ENCODE measurements around the gene CLASRP. TPM values are rescaled to one million over a fixed set of nuclear protein-coding genes. Genes with fewer than 3 reads are reported as not detected.

Gene CLASRP
- polyA plus RNA-seq, 3 donors = 2.2 to 152 (median 4.1) TPM

DNA sequence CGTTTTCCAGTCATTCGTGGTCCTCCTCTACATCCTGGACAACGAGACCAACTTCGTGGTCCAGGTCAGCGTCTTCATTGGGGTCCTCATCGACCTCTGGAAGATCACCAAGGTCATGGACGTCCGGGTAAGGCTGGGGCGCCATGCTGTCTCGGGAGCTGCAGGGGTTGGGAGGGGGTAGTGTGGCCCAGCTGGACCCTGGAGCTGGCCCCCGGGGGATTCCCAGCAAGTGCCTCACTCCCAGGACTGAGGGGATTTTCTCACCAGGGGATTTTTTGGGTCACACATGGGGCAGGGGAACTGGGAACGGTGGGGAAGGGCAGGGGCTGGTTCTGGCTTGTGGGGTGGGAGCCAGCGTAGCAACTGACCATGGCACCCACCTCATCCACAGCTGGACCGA is 48.4 kb upstream of the CLASRP start:
- Mint-ChIP-seq H3K9me3 (no peaks in the 10 kb centered on the region), H3K27ac (peak overlapping the region in 2 of 7 donors; percentile 41 to 88), H3K36me3 (peaks cover 55 to 75% of the 10 kb centered on the region in 2 donors), H3K27me3 (ENCODE audit: low read depth in 3 of 3) (peaks cover 0 to 2% (median 0%) of the 10 kb centered on the region in 3 donors), H3K4me1 (peaks cover 6% of the 10 kb centered on the region), H3K4me3 (no peak overlapping the region)
- Histone ChIP-seq H3K4me3 (replicated peaks in 1 of 3; ENCODE audit: low read depth in 2 of 3, low read length in 3 of 3) (no peak overlapping the region), H3K4me1 (ENCODE audit: control insufficient read depth in 1 of 2, insufficient read depth in 2 of 2, low read length in 2 of 2) (peaks cover 0 to 4% of the 10 kb centered on the region in 2 donors), H3K27ac (ENCODE audit: low read depth in 1 of 2, low read length in 2 of 2) (no peak overlapping the region), H2AFZ (ENCODE audit: insufficient read depth, low read depth, low read length, poor library complexity, severe bottlenecking) (no peak overlapping the region), H3K9ac (ENCODE audit: insufficient read depth, low read length, poor library complexity, severe bottlenecking) (no peak overlapping the region), H3K79me2 (ENCODE audit: insufficient read depth, low read length) (no peaks in the 10 kb centered on the region), H3K4me2 (replicated peaks; ENCODE audit: extremely low read depth, low read length, poor library complexity, severe bottlenecking) (no peak overlapping the region), H4K20me1 (ENCODE audit: insufficient read depth, low read length) (no peaks in the 10 kb centered on the region), H3K36me3 (replicated peaks in 1 of 2; ENCODE audit: control insufficient read depth in 1 of 2, insufficient read depth in 2 of 2, low read length in 2 of 2) (peaks cover 65 to 80% of the 10 kb centered on the region in 2 donors), H3K9me3 (replicated peaks in 1 of 2; ENCODE audit: control insufficient read depth in 1 of 2, insufficient read depth in 1 of 2, low read length in 2 of 2) (no peaks in the 10 kb centered on the region), H3K27me3 (ENCODE audit: control insufficient read depth in 2 of 2, insufficient read depth in 2 of 2, low read length in 2 of 2) (no peaks in the 10 kb centered on the region)
- intact Hi-C loops (cut with micrococcal nuclease) = loop anchor here in 1 of 2 donors (5.0 kb wide), 1 partner anchor 33 kb away; the partner anchor contains the start of gene CLPTM1
- 97% methylated on average over 11 of the region's 14 CpGs for WGBS (ENCODE audit: insufficient coverage)
- TF ChIP-seq, protein P1, sequence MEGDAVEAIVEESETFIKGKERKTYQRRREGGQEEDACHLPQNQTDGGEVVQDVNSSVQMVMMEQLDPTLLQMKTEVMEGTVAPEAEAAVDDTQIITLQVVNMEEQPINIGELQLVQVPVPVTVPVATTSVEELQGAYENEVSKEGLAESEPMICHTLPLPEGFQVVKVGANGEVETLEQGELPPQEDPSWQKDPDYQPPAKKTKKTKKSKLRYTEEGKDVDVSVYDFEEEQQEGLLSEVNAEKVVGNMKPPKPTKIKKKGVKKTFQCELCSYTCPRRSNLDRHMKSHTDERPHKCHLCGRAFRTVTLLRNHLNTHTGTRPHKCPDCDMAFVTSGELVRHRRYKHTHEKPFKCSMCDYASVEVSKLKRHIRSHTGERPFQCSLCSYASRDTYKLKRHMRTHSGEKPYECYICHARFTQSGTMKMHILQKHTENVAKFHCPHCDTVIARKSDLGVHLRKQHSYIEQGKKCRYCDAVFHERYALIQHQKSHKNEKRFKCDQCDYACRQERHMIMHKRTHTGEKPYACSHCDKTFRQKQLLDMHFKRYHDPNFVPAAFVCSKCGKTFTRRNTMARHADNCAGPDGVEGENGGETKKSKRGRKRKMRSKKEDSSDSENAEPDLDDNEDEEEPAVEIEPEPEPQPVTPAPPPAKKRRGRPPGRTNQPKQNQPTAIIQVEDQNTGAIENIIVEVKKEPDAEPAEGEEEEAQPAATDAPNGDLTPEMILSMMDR (IDR thresholded peaks at IDR 0.05) = no peak
- no peak for DNase-seq

DNA sequence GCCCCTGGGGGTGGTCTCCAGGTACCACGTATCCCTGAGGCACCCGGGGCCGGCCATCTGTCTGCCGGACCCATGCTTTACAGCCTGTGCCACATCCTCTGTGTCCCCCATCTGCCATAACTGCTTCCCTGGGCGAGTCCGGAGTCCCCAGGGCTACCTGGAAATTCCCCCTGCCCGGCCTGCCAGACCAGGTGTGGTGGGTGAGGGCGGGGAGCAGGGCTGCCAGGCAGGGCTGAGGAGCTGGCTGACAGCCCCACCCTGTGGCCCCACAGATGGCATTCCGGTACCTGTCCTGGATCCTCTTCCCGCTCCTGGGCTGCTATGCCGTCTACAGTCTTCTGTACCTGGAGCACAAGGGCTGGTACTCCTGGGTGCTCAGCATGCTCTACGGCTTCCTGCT is 47.9 kb upstream of the CLASRP start:
- no peaks in the 10 kb centered on the region for H3K9me3 ChIP-seq (replicated peaks in 1 of 2; ENCODE audit: control insufficient read depth in 1 of 2, insufficient read depth in 1 of 2, low read length in 2 of 2)
- peaks cover 0 to 2% (median 0%) of the 10 kb centered on the region in 3 donors for H3K27me3 Mint-ChIP-seq (ENCODE audit: low read depth in 3 of 3)
- H3K79me2 ChIP-seq (ENCODE audit: insufficient read depth, low read length) = no peaks in the 10 kb centered on the region
- WGBS (ENCODE audit: insufficient coverage) = 94% methylated on average over 12 of the region's 12 CpGs
- no peaks in the 10 kb centered on the region for H4K20me1 ChIP-seq (ENCODE audit: insufficient read depth, low read length)
- H3K4me1 ChIP-seq (ENCODE audit: control insufficient read depth in 1 of 2, insufficient read depth in 2 of 2, low read length in 2 of 2) = peaks cover 0 to 4% of the 10 kb centered on the region in 2 donors
- H3K4me3 Mint-ChIP-seq = no peak overlapping the region
- intact Hi-C loops (cut with micrococcal nuclease) = loop anchor here in 1 of 2 donors (5.0 kb wide), 1 partner anchor 34 kb away; the partner anchor contains the start of gene CLPTM1
- peaks cover 51 to 70% of the 10 kb centered on the region in 2 donors for H3K36me3 Mint-ChIP-seq
- no peaks in the 10 kb centered on the region for H3K27me3 ChIP-seq (ENCODE audit: control insufficient read depth in 2 of 2, insufficient read depth in 2 of 2, low read length in 2 of 2)
- no peak overlapping the region for H3K4me3 ChIP-seq (replicated peaks in 1 of 3; ENCODE audit: low read depth in 2 of 3, low read length in 3 of 3)
- H3K9ac ChIP-seq (ENCODE audit: insufficient read depth, low read length, poor library complexity, severe bottlenecking) = no peak overlapping the region
- H3K27ac ChIP-seq (ENCODE audit: low read depth in 1 of 2, low read length in 2 of 2) = no peak overlapping the region
- H3K36me3 ChIP-seq (replicated peaks in 1 of 2; ENCODE audit: control insufficient read depth in 1 of 2, insufficient read depth in 2 of 2, low read length in 2 of 2) = peaks cover 60 to 75% of the 10 kb centered on the region in 2 donors
- H3K4me2 ChIP-seq (replicated peaks; ENCODE audit: extremely low read depth, low read length, poor library complexity, severe bottlenecking) = no peak overlapping the region
- no peak overlapping the region for H2AFZ ChIP-seq (ENCODE audit: insufficient read depth, low read depth, low read length, poor library complexity, severe bottlenecking)
- H3K27ac Mint-ChIP-seq = peak overlapping the region in 1 of 7 donors; percentile 59
- peaks cover 6% of the 10 kb centered on the region for H3K4me1 Mint-ChIP-seq
- H3K9me3 Mint-ChIP-seq = no peaks in the 10 kb centered on the region
- no peak for DNase-seq
- TF ChIP-seq, protein P1 (IDR thresholded peaks at IDR 0.05) = no peak

Data from CD14-positive monocyte (primary cell).